Stimulated activated CD8-positive, alpha-beta memory T cell treated with anti-CD3 and anti-CD28 coated beads, Interleukin-2, amount 100 ng/mL, for 1 hour (primary cell): ENCODE measurements around the gene PTPN22.

ENCODE experiments used
- DNase-seq, 2 donors: peaks; one replicate each; pipeline ENCODE4 v3.0.0-alpha.2; 2020; ENCODE audit warnings: low read depth in 2 of 2

Gene PTPN22

DNA sequence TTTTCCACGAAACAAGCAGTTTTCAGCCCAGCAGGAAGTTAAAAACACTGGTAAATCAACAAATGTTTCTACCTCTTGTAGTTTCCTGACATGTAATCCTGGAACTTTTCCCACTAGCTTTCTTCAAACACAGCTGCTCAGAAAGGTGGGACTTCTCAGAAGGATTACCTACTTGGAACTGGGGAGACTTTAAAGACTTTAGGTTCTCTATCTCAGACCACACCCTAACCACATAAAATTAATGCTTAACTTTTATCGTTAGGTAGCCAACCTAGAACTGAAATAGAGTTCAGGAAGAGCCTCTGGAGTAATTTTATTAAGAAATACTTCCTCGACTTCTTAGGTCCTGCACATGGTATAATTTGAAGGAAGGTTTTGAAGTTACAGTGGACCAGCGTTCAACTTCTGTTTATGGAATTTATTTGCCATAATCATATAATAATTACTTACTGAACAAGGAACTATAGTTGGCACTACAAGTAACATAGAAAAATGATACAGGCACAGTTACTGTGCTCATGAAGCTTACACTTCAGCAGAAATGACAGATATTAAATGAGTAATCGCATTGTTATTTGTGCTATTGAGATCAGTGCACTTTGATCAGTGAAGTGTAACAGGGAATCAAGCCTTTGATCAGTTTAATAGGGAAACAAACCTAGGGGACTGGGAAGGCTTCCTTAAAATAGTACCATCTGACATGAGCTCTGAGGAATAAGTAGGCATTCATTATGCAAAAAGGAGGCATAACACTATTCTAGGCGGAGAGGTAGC, 16.1 kb upstream of the PTPN22 start, which contains the start of gene BCL2L15:
Gene BCL2L15, minus strand, starts transcription at position 180 of the 774 bp plus-strand sequence. CDS start 206 bp downstream, outside the sequence.
- no peak for DNase-seq

DNA sequence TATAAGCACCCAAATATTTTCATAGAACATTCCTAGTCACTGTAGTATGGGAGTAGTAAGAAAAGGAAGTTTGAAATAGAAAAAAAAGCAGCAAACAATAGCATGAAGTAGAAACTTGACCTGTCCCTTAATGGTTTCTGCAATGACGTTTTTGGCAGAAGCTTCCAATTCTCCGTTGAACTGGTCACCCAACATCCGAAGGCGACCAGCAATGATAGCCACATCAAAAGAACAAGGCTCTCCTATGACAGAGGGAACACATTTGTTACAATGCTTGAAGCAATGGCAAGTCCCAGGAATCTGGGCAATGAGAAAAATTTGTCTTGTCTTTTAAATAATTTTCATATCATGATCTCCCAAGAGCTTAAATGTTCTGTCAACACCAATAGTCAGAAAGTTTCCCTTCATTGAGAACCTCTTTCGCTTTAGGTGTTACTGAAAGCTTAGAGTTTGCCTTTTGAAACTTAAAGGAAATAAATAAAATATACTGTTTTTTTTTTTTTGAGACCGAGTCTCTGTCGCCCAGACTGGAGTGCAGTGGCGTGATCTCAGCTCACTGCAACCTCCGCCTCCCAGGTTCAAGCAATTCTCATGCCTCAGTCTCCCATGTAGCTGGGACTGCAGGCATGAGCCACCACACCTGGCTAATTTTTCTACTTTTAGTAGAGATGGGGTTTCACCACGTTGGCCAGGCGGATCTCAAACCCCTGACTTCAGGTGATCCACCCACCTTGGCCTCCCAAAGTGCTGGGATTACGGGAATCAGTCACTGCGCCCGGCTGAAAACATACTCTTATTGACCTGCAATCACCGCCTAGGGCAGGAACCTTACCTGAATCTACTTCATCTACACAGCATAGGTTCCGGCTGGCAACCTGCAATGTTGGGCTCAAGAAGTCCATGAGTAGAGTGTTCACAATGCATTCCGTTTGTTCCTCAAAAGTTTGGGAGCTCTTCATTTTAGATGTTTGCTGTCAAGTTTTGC, 15.2 kb upstream of the PTPN22 start:
- DNase-seq: no peak

DNA sequence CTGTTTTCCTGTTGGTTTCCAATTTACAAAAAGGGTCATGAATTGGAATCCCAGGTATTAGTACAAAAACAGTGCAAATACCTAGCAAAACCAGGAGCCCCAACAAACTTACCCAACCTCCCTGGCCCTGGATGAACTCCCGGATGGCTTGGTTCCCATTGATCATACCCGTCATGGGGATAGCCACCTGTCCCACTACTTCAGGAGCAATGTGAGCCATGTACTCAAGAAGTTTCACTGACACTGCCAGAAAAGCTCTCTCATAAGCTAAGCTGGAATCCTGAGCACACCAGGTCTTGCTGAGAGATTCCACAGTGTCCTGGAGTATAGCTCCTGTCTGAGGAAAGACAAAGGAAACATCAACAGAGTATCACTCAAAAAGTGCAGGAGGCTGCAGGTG, 10.1 kb upstream of the PTPN22 start:
- no peak for DNase-seq

DNA sequence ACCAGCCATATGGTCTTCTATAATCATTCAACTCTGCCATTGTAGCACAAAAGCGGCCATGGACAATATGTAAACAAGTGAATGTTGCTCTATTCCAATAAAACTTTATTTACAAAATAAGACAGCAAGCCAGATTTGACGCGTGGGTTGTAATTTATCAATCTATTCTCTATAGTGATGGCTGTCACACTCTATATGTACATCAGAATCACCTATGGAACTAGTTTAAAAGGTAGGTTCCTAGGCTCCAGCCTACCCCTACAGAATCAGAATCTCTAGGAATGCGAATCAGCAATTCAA, 8.2 kb upstream of the PTPN22 start:
- DNase-seq: no peak

DNA sequence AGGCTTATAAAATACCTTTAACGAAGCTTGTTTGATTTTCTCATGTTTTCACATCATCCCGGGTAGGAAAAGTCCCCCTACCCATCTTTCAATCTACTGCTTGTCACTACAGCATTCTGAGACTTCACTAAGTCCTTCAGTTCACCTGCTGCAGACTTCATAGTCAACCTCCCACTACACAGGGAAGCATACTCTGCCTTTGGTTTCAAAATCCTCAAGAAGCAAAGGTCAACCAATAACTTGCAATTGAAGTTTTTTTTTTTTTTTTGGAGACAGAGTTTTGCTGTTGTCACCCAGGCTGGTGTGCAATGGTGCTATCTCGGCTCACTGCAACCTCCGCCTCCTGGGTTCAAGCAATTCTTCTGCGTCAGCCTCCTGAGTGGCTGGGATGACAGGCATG, 4.7 kb upstream of the PTPN22 start:
- no peak for DNase-seq

DNA sequence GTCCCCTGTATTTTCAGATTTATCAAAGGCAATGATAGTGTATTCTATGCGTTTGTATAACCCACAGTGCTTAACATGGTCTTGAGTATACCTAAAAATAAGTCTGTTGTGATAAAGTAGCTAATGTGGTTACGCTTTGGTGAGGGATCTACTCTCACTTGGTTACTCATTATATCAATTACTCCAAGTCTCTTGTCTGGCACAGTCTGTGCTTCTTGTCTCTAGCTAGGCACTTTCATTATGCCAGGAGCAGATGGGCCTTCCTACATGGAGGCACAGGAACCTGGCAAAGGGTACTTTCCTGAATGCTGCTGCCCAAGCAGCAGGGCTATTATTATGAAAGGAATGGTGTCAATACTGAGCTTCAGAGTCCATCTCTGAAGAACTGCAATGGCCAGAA, 4.2 kb upstream of the PTPN22 start:
- DNase-seq: no peak

DNA sequence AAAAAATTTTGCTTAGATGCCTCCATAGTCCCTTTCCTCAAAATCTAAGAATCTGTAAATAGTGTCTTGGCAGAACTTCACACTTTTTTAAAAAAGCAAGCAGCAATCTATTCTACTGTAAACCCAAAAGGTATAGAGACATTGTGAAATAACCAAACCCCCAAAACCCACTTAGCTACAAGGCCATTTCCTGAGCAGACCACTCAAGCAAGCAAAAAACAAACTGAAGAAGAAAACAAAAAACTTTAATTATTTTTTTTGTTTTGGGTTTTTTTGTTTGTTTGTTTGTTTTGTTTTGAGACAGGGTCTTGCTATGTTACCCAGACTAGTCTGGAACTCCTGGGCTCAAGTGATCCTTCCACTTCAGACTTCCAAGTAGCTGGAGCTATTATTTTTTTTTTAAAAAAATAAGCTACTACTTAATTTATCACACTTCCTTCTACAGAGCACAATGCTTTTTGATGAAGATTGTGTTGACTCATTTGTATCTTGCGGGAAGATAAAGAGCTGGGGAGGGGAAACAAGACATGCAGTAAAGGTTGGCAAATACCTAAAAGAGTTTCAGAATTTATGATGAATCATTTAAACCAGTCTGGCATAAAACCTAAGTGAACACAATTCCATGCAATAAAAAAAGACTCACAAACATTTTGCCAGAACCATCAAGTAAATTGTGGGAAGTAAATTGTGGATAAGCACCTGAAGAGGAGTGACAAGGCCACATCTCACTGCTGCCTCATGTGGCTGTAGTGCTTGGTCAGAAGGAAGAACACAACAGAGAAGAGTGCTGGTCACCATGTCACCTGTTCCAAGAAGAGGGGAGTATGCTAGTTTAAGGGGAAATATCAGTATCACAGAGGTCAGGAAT, 2.7 kb upstream of the PTPN22 start:
- no peak for DNase-seq

DNA sequence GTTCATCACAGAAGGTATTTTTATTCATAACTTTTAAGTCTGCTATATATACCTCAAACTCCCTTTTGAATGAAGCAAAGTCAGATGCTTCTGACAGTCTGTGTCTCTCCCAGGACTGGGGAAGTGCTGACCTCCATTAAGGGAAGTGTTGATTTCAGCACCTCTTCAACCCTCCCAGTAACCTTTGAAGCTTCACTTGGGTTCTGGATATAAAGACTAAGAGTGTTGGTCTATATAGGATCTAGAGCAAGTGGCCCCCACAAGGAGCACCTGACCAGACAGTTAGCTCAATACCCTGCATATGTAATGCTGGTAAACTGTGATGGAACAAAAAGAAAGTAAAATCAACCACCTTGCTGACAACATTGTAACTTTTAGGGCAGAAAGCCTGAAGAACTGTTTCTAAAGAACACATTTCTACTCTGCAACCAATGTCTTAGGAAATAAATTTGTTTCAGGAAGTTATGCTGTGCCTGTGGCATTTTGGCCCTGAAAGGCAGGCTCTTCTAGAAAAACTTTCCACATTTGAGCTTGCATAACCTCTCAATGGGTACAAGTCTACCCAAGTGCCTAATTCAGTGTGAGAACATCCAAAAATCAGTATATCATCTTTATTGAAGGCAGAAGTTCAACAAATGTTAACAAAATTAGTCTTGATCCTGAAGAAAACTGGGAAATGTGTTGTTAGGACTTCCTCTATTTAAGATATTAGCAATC, 865 bp upstream of the PTPN22 start:
- DNase-seq: no peak

DNA sequence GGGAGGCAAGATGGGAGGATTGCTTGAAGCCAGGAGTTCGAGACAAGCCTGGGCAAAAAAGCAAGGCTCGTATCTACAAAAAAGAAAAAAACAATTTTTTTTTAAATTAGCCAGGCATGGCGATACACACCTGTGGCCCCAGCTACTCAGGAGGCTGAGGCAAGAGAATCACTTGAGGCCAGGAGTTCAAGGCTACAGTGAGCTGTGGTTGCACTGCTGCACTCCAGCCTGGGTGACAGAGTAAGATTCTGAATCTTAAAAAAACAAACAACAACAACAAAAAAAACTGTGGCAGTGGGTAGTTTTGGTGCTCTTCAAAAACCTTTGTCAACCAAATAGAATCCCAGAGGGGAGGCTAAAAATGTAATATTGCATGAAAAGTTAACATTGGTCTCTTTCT, 734 bp downstream of the PTPN22 start:
- no peak for DNase-seq

DNA sequence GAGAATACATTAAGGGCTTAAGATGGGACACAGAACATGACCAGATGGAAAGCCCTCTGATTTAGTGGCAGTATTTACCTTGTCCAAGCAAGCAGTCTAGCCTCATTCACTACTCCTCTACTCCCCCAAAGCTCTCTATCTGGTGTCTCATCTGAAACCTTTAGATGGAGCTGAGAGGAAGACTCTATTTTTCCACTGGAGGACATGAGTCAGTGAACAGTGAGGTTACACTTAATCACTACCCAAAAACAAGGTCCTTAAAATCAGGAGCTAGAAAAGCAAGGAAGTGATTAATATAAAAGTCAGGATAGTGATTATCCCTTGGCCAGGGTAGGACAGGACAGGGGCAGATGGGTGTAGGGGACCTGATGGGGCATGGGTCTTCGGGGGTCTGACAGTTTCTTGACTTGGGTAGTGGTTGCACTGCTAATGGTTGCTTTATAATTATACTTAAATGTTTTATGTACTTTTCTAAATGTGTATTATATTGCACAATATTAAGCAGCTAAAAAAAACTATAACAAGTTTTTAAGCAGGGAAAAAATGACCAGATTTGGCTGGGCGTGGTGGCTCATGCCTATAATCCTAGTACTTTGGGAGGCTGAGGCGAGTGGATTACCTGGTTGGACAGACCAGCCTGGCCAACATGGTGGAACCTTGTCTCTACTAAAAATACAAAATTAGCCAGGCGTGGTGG, 3.0 kb downstream of the PTPN22 start:
- DNase-seq: no peak

DNA sequence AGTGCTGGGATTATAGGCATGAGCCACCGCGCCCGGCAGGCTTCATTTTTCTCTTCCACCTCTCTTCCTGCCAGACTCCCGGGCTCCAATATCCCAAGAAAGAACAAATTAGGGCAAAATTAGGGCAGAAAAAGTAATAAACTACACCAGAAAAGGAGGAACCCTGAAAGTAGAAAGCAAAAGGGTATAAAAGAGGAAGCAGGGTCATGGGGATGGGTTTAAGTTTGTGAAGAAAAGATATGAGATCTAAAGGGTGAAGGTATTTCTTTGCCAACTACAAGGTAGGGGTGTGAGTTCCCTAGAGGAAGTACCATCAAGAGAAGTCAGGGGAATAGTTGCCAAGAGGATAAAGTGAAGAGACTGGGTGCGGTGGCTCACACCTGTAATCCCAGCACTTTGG, 9.9 kb downstream of the PTPN22 start:
- DNase-seq: no peak

DNA sequence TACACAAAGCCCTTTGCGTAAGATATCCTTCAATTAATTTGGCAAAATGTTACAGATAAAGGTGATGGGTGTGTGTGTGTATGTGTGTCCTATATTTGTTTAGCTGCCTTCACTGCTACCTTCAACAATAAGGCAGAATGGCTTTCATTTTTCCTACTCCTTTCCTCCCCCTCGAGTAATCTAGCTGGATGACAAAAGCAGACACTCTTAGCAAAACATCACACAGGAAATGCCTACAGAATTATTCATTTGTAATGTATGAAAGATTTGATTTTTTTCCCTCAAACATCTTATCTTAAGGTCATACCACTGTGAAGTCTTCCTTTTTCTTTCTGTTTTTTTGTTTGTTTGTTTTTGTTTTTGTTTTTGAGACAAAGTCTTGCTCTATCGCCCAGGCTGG, 10.6 kb downstream of the PTPN22 start:
- no peak for DNase-seq

DNA sequence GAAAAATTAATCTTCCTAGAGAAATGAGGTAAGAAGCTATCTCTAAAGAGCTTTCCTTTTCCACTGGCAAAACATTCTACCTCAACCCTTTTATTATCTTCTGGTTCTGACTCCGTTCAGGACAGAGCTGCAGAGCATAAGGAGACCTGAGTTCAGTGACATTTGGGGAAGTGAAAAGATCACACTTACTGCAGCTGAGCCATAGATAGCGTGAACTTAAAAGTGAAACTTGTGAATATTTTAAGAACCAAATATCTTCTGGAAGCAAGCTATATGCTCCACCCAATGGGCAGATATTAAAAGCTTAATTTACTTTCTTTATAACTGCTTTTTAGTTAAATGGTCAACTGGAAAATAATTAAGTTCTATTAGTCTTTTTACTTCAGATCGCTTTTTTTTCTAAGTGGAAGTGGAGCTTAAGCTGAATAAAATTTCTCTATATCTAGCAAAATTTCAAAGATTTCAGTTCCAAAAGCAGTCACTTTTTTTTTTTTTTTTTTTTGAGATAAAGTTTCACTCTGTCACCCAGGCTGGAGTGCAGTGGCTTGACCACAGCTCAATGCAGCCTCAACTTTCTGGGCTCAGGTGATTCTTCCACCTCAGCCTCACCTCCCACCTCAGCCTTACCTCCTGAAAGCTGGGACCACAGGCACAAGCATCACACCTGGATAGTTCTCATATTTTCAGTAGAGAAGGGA, 11.9 kb downstream of the PTPN22 start:
- DNase-seq: no peak

DNA sequence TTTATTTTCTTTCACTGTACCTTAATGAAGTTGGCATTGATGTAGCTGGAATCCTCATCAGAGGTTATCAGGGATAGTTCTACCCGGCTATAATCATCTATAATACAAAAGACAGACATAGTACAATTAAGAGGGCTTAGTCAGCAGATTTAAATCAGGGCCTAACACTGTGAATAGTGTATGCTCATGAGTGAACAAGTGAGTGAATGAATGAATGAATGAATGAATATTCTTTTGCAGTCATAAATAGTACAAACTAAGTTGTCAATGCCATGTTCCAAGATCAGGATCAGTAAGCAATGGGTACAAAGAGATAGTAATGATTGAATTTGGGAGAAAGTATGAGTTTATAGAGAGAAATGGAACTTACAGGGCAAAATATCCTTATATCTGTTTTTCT, 12.5 kb downstream of the PTPN22 start:
- no peak for DNase-seq

DNA sequence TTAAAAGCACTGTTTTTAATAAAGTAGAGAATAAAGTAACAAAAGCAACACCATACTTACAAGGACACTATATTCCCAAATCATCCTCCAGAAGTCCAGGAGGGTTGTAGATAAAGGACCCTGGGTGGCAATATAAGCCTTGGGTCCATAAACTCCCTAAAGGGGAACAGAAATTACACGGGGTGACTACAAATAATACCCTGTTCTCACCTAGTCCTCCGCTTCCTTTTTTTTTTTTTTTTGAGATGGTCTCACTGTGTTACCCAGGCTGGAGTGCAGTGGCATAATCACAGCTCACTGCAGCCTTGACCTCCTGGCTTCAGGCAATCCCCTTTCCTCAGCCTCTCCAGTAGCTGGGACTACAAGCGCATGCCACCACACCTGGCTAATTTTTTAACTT, 13.1 kb downstream of the PTPN22 start:
- DNase-seq: no peak

DNA sequence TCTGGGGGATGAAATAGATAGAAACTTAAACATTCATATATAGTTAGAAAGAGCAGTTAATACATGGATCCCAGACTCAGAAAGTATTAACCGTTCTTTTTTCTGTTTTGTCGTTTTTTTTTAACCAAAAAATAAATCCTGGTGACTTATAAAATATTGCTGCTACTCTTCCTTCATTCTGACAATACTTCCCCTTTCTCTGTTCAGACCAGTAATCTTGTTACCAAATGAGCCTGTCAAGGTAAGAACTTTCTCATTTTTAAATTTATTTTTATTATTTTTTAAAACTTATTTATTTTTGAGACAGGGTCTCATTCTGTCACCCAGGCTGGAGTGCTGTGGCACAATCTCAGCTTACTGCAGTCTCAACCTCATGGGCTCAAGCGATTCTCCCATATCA, 13.7 kb downstream of the PTPN22 start:
- no peak for DNase-seq

DNA sequence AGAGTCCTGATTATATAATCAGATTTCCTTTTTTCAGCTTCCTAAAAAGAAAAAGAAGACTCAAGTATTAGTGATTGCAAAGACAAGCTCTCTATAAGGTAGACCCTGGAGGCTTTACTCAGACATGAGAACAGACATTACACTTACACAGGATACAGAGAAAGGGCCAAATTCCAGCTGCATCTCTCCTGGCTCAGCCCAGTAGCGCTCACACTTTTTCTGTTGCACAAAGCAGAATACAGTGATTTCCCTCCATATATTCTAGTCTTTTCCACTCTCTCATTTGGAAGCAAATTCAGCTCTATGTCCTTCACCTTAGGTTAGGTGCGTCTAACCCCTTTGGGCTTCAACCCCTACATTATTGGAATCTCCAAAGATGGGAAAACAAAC, 15.1 kb downstream of the PTPN22 start:
- no peak for DNase-seq

DNA sequence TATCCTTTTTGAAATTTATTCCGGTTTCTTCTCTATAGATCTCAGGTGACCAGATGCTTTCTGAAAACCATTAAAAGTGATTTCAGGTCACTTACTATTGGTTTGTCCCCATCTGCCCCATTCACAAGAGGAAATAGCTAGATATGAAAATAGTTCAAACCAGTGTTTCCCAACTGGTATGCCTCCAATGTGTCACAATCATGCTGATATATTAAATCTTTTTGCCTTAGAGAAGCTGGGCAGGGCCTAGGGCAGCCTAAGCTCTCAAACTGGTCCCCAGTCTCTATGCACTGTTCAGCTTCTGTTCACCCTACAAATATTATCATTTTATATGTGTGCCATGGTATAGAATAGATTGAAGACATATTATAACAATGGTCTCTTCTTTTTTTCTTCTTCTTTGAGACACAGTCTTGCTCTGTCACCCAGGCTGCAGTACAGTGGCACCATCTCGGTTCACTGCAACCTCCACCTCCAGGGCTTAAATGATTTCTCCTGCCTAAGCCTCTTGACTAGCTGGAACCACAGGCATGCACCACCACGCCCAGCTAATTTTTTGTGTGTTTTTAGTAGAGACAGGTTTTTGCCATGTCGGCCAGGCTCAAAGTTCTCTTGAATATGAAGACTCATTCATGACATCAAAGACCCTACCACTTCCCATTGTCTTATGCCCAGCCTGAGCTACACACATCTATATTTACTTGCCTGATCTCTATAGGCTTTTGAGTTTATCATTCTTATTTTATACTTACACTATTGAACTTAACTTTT, 15.7 kb downstream of the PTPN22 start:
- DNase-seq: no peak

DNA sequence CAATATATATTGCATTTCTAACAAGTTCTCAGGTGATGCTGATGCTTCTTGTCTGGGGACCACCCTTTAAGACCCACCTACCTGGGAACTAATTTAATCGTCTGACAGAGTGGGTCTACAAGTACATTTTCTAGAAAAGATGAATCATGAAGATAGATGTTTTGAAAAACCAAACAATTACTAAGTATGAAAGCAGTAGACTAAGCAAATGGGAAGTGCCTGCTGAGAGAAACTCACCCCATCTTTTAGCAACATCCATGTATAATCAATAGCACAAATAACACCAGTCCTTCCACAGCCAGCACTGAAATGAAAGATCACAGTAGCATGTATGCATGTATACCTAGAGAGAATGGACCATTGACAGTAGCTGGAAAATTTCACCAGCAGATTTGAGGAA, 17.3 kb downstream of the PTPN22 start:
- DNase-seq: no peak
